ENCODE data around the gene OR7C1.

Gene OR7C1

GRCh38 chr19:14770136-14770535 is 64.8 kb downstream of the OR7C1 start:
- Histone ChIP-seq H3K27ac (ENCODE audit: low read depth, low read length) (no peak overlapping the region), H3F3A (ENCODE audit: control insufficient read depth, insufficient read depth) (no peaks in the 10 kb centered on the region), H3K4me3 (ENCODE audit: low read length) (no peak overlapping the region), H3K4me2 (ENCODE audit: low read length) (no peak overlapping the region), H3K36me3 (ENCODE audit: control insufficient read depth, low read length) (no peaks in the 10 kb centered on the region), H3K27me3 (ENCODE audit: control insufficient read depth, low read length) (no peaks in the 10 kb centered on the region), H3K79me2 (ENCODE audit: control insufficient read depth, low read length) (no peaks in the 10 kb centered on the region), H3K9me3 (ENCODE audit: control insufficient read depth, insufficient read depth, low read length) (no peaks in the 10 kb centered on the region), H3K9me2 (replicated peaks; ENCODE audit: control insufficient read depth, low read length) (no peaks in the 10 kb centered on the region), H4K20me1 (ENCODE audit: control insufficient read depth, insufficient read depth, low read depth, low read length) (no peaks in the 10 kb centered on the region), H3K4me1 (ENCODE audit: control insufficient read depth, low read length) (peaks cover 5% of the 10 kb centered on the region; the same call in 1 of the 2 replicates)
- TF ChIP-seq CTCF (IDR thresholded peaks at IDR 0.05; ENCODE audit: low read depth, low read length, poor library complexity, severe bottlenecking): no peak
- TF ChIP-seq EZH2phosphoT487 (IDR thresholded peaks at IDR 0.05; ENCODE audit: borderline replicate concordance, low read length): no peak

GRCh38 chr19:14769201-14769600 is 65.8 kb downstream of the OR7C1 start:
- no peaks in the 10 kb centered on the region for H3K79me2 ChIP-seq (ENCODE audit: control insufficient read depth, low read length)
- H3K4me3 ChIP-seq (ENCODE audit: low read length): no peak overlapping the region
- no peaks in the 10 kb centered on the region for H4K20me1 ChIP-seq (ENCODE audit: control insufficient read depth, insufficient read depth, low read depth, low read length)
- peaks cover 5% of the 10 kb centered on the region; the same call in 1 of the 2 replicates for H3K4me1 ChIP-seq (ENCODE audit: control insufficient read depth, low read length)
- no peaks in the 10 kb centered on the region for H3K9me2 ChIP-seq (replicated peaks; ENCODE audit: control insufficient read depth, low read length)
- H3K36me3 ChIP-seq (ENCODE audit: control insufficient read depth, low read length): no peaks in the 10 kb centered on the region
- no peaks in the 10 kb centered on the region for H3F3A ChIP-seq (ENCODE audit: control insufficient read depth, insufficient read depth)
- TF ChIP-seq CTCF (IDR thresholded peaks at IDR 0.05; ENCODE audit: low read depth, low read length, poor library complexity, severe bottlenecking): no peak
- H3K9me3 ChIP-seq (ENCODE audit: control insufficient read depth, insufficient read depth, low read length): no peaks in the 10 kb centered on the region
- no peaks in the 10 kb centered on the region for H3K27me3 ChIP-seq (ENCODE audit: control insufficient read depth, low read length)
- no peak overlapping the region for H3K27ac ChIP-seq (ENCODE audit: low read depth, low read length)
- no peak overlapping the region for H3K4me2 ChIP-seq (ENCODE audit: low read length)

- H3K36me3 ChIP-seq (ENCODE audit: control insufficient read depth, low read length): no peaks in the 10 kb centered on the region
- TF ChIP-seq EZH2phosphoT487 (IDR thresholded peaks at IDR 0.05; ENCODE audit: borderline replicate concordance, low read length) (no peak), CTCF (IDR thresholded peaks at IDR 0.05; ENCODE audit: low read depth, low read length, poor library complexity, severe bottlenecking) (no peak)
- no peaks in the 10 kb centered on the region for H3K79me2 ChIP-seq (ENCODE audit: control insufficient read depth, low read length)
- no peaks in the 10 kb centered on the region for H3F3A ChIP-seq (ENCODE audit: control insufficient read depth, insufficient read depth)
- peaks cover 5% of the 10 kb centered on the region; the same call in 1 of the 2 replicates for H3K4me1 ChIP-seq (ENCODE audit: control insufficient read depth, low read length)
- H3K9me3 ChIP-seq (ENCODE audit: control insufficient read depth, insufficient read depth, low read length): no peaks in the 10 kb centered on the region
- no peak overlapping the region for H3K4me3 ChIP-seq (ENCODE audit: low read length)
- H3K27me3 ChIP-seq (ENCODE audit: control insufficient read depth, low read length): no peaks in the 10 kb centered on the region
- H3K27ac ChIP-seq (ENCODE audit: low read depth, low read length): no peak overlapping the region
- H3K9me2 ChIP-seq (replicated peaks; ENCODE audit: control insufficient read depth, low read length): no peaks in the 10 kb centered on the region
- no peaks in the 10 kb centered on the region for H4K20me1 ChIP-seq (ENCODE audit: control insufficient read depth, insufficient read depth, low read depth, low read length)
- no peak overlapping the region for H3K4me2 ChIP-seq (ENCODE audit: low read length)
Observed at GRCh38 chr19:14768001-14768400, 67.0 kb downstream of the OR7C1 start.
